HepG2 (cell line): ENCODE measurements around the gene VAV2. TPM values are rescaled to one million over a fixed set of nuclear protein-coding genes. Genes with fewer than 3 reads are reported as not detected.

Source experiments
- ATF7-NPFF ChIP-seq: sonication (generic); formaldehyde crosslinking; IDR thresholded peaks from 2 replicates; pipeline ENCODE4 v1.8.1; 2023; ENCODE audit warnings: mild to moderate bottlenecking, low read depth, missing genetic modification reagents, moderate library complexity
- CEBPG ChIP-seq: IDR thresholded peaks from 2 replicates; pipeline ENCODE4 v1.6.1; 2016
- CENPX ChIP-seq: sonication (generic); formaldehyde crosslinking; IDR thresholded peaks from 2 replicates; pipeline ENCODE4 v1.9.0; 2021; ENCODE audit warnings: mild to moderate bottlenecking, missing genetic modification reagents, moderate library complexity
- ELF1 ChIP-seq: sonication (generic); formaldehyde crosslinking; IDR thresholded peaks from 2 replicates; pipeline ENCODE4 v1.4.0; 2020; ENCODE audit warnings: missing genetic modification reagents
- FIP1L1 ChIP-seq: fragments of 200-400 bp; formaldehyde crosslinking; IDR thresholded peaks from 2 replicates; pipeline ENCODE4 v1.6.1; 2018; ENCODE audit warnings: low read depth, mild to moderate bottlenecking, low read length, moderate library complexity, borderline replicate concordance; ENCODE audit not compliant: insufficient read depth
- HCFC1 ChIP-seq: fragments of 150-350 bp; IDR thresholded peaks from 2 replicates; pipeline ENCODE4 v1.6.1; 2014; ENCODE audit warnings: low read depth, low read length
- HES4 ChIP-seq: sonication (generic); formaldehyde crosslinking; IDR thresholded peaks from 2 replicates; pipeline ENCODE4 v1.9.0; 2021; ENCODE audit warnings: mild to moderate bottlenecking, missing genetic modification reagents, borderline replicate concordance
- HNF1A ChIP-seq, 2 experiments: sonication (generic) in 1 of 2; formaldehyde crosslinking in 1 of 2; IDR thresholded peaks; 2 replicates each; pipeline versions ENCODE4 v1.4.0 to v1.6.1; 2016 to 2020; ENCODE audit warnings: borderline replicate concordance in 1 of 2, low read depth in 1 of 2, mild to moderate bottlenecking in 1 of 2, missing genetic modification reagents in 1 of 2
- ONECUT2 ChIP-seq: sonication (generic); formaldehyde crosslinking; IDR thresholded peaks from 2 replicates; pipeline ENCODE4 v1.4.0; 2020; ENCODE audit warnings: missing genetic modification reagents
- POLR2AphosphoS2 ChIP-seq: IDR thresholded peaks from 2 replicates; pipeline ENCODE4 v1.6.1; 2011; ENCODE audit warnings: low read depth, low read length, improper control_type of control experiment
- SALL2 ChIP-seq: sonication (generic); formaldehyde crosslinking; IDR thresholded peaks from 2 replicates; pipeline ENCODE4 v1.8.1; 2023; ENCODE audit warnings: mild to moderate bottlenecking, missing genetic modification reagents, inconsistent platforms
- SAP130 ChIP-seq: IDR thresholded peaks from 2 replicates; pipeline ENCODE4 v1.6.1; 2016; ENCODE audit warnings: low read depth
- TCF7L2 ChIP-seq: IDR thresholded peaks from 2 replicates; pipeline ENCODE4 v1.6.1; 2011; ENCODE audit warnings: mild to moderate bottlenecking, low read depth, low read length, moderate library complexity
- ZMAT3 ChIP-seq: sonication (generic); formaldehyde crosslinking; conservative IDR thresholded peaks from 2 replicates; pipeline ENCODE4 v1.7.0; 2021; ENCODE audit warnings: missing genetic modification reagents
- ZMYM4 ChIP-seq: sonication (generic); formaldehyde crosslinking; IDR thresholded peaks from 2 replicates; pipeline ENCODE4 v1.8.1; 2023; ENCODE audit warnings: mild to moderate bottlenecking, missing genetic modification reagents
- ZNF224 ChIP-seq: sonication (generic); formaldehyde crosslinking; IDR thresholded peaks from 2 replicates; pipeline ENCODE4 v1.5.0; 2020; ENCODE audit warnings: mild to moderate bottlenecking, missing genetic modification reagents
- ZNF3 ChIP-seq: IDR thresholded peaks from 2 replicates; pipeline ENCODE4 v1.7.0; 2017; ENCODE audit warnings: inconsistent platforms
- polyA plus RNA-seq, 8 experiments: library from polyadenylated mRNA; depleted of rRNA in 3 of 8; stranded (reverse) in 7 of 8; unstranded in 1 of 8; fragments of >200 nt; fragmentation: Illumina TruSeq in 4 of 8; extraction: Trizol in 4 of 8; gene quantifications; 2 replicates each; pipeline versions ENCODE4 v1.2.1 to v1.2.3, GENCODE V29; 2011 to 2016; ENCODE audit warnings: low read depth in 4 of 8, missing spikeins in 1 of 8, mixed read lengths in 1 of 8; ENCODE audit not compliant: insufficient read depth in 1 of 8
- total RNA-seq, 5 experiments: library from RNA; depleted of rRNA; stranded (reverse); fragments of >200 nt; fragmentation: Illumina TruSeq; extraction: Trizol; gene quantifications; 2 replicates each; pipeline ENCODE4 v1.2.3, GENCODE V29; 2016; ENCODE audit warnings: low read depth in 1 of 5
- TF ChIP-seq, protein P1 (sequence below): sonication (generic); formaldehyde crosslinking; IDR thresholded peaks from 2 replicates; pipeline ENCODE4 v1.5.0; 2020; ENCODE audit warnings: mild to moderate bottlenecking, missing genetic modification reagents
- TF ChIP-seq, protein P2 (sequence below): sonication (generic); formaldehyde crosslinking; IDR thresholded peaks from 2 replicates; pipeline ENCODE4 v1.4.0; 2020; ENCODE audit warnings: missing genetic modification reagents

The VAV2 gene
- total and polyA plus RNA-seq, 2 of the 13 experiments (the other 11 are each of a cell fraction or from before 2014, with no cell fraction given) = 22.5 to 22.9 TPM

- TF ChIP-seq ELF1 (peak; percentile 23; the same call in 1 of the 2 replicates), FIP1L1 (no peak), ZMYM4 (CRISPR knock-in tag) (0 out of 2 replicates have a peak, but pooled peaks have one; percentile 25), ZMAT3 (CRISPR knock-in tag) (no peak), HES4 (CRISPR knock-in tag) (no peak), POLR2AphosphoS2 (no peak), ATF7-NPFF (CRISPR knock-in tag) (no peak), ZNF224 (CRISPR knock-in tag) (no peak), TCF7L2 (no peak), CENPX (CRISPR knock-in tag) (no peak), SALL2 (CRISPR knock-in tag) (no peak), ZNF3 (CRISPR knock-in tag) (no peak), SAP130 (CRISPR knock-in tag) (peak; percentile 77), HCFC1 (no peak), CEBPG (CRISPR knock-in tag) (no peak), HNF1A (IDR thresholded peaks at IDR 0.05; ENCODE audit: low read depth) (no peak), HNF1A (CRISPR knock-in tag; IDR thresholded peaks at IDR 0.05; ENCODE audit: borderline replicate concordance) (no peak; the same call in 1 of the 2 replicates), ONECUT2 (CRISPR knock-in tag) (no peak)
- TF ChIP-seq, protein P1, sequence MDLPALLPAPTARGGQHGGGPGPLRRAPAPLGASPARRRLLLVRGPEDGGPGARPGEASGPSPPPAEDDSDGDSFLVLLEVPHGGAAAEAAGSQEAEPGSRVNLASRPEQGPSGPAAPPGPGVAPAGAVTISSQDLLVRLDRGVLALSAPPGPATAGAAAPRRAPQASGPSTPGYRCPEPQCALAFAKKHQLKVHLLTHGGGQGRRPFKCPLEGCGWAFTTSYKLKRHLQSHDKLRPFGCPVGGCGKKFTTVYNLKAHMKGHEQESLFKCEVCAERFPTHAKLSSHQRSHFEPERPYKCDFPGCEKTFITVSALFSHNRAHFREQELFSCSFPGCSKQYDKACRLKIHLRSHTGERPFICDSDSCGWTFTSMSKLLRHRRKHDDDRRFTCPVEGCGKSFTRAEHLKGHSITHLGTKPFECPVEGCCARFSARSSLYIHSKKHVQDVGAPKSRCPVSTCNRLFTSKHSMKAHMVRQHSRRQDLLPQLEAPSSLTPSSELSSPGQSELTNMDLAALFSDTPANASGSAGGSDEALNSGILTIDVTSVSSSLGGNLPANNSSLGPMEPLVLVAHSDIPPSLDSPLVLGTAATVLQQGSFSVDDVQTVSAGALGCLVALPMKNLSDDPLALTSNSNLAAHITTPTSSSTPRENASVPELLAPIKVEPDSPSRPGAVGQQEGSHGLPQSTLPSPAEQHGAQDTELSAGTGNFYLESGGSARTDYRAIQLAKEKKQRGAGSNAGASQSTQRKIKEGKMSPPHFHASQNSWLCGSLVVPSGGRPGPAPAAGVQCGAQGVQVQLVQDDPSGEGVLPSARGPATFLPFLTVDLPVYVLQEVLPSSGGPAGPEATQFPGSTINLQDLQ (CRISPR knock-in tag) = no peak
- TF ChIP-seq, protein P2, sequence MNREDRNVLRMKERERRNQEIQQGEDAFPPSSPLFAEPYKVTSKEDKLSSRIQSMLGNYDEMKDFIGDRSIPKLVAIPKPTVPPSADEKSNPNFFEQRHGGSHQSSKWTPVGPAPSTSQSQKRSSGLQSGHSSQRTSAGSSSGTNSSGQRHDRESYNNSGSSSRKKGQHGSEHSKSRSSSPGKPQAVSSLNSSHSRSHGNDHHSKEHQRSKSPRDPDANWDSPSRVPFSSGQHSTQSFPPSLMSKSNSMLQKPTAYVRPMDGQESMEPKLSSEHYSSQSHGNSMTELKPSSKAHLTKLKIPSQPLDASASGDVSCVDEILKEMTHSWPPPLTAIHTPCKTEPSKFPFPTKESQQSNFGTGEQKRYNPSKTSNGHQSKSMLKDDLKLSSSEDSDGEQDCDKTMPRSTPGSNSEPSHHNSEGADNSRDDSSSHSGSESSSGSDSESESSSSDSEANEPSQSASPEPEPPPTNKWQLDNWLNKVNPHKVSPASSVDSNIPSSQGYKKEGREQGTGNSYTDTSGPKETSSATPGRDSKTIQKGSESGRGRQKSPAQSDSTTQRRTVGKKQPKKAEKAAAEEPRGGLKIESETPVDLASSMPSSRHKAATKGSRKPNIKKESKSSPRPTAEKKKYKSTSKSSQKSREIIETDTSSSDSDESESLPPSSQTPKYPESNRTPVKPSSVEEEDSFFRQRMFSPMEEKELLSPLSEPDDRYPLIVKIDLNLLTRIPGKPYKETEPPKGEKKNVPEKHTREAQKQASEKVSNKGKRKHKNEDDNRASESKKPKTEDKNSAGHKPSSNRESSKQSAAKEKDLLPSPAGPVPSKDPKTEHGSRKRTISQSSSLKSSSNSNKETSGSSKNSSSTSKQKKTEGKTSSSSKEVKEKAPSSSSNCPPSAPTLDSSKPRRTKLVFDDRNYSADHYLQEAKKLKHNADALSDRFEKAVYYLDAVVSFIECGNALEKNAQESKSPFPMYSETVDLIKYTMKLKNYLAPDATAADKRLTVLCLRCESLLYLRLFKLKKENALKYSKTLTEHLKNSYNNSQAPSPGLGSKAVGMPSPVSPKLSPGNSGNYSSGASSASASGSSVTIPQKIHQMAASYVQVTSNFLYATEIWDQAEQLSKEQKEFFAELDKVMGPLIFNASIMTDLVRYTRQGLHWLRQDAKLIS (CRISPR knock-in tag) = no peak
Observed at GRCh38 chr9:133914442-133915342, 77.4 kb downstream of the VAV2 start (continued).
